Sigmoid colon (tissue), 4 donors: ENCODE measurements around the gene ANP32A.

Experiments
- CTCF ChIP-seq, 4 experiments: fragments of 450-650 bp in 3 of 4; fragments of 200-600 bp in 1 of 4; IDR thresholded peaks; one replicate each; pipeline ENCODE4 v1.5.1; 2016 to 2019; ENCODE audit warnings: antibody characterized with exemption in 4 of 4, mild to moderate bottlenecking in 3 of 4, moderate library complexity in 2 of 4
- EP300 ChIP-seq, 4 donors: sonication (generic); formaldehyde crosslinking; IDR thresholded peaks; one replicate each; pipeline ENCODE4 v1.6.1; 2017; ENCODE audit warnings: antibody characterized with exemption in 4 of 4
- POLR2A ChIP-seq, 2 donors: fragments of 450-650 bp; IDR thresholded peaks; one replicate each; pipeline ENCODE4 v1.6.1; 2016; ENCODE audit warnings: antibody characterized with exemption in 2 of 2, mild to moderate bottlenecking in 2 of 2, moderate library complexity in 2 of 2

GRCh38 chr15:68782589-68783161 is 38.0 kb downstream of the ANP32A start:
- TF ChIP-seq CTCF (IDR thresholded peaks at IDR 0.05) (no peak), POLR2A (IDR thresholded peaks at IDR 0.05) (no peak), EP300 (IDR thresholded peaks at IDR 0.05) (no peak)
